GM12878 (cell line): ENCODE measurements around the gene OXCT1. TPM values are rescaled to one million over a fixed set of nuclear protein-coding genes. Genes with fewer than 3 reads are reported as not detected.

Source experiments
- ATAC-seq: fragments of 200-7000 bp; cut with Tn5 transposase; 3 replicates; pipeline ENCODE4 v1.9.1; 2020; ENCODE audit warnings: mild to moderate bottlenecking, moderate library complexity
- BruUV-seq: library from RNA; stranded (reverse); fragments of 400-500 nt; replicated peaks from 2 replicates; lab custom pipeline; 2021; lab: Mats Ljungman, UMichigan
- CTCF ChIA-PET: fragments of 300-600 bp; sonication (Branson Sonifier 250); formaldehyde crosslinking; extraction: SDS; loops from one replicate; lab custom pipeline; 2021; ENCODE audit warnings: inconsistent platforms; lab: Yijun Ruan, JAX
- POLR2A ChIA-PET: fragments of 350-600 bp; formaldehyde crosslinking; extraction: SDS; loops from one replicate; lab custom pipeline; 2021; ENCODE audit warnings: inconsistent platforms; lab: Charles Lee
- RAD21 ChIA-PET: fragments of 300-600 bp; sonication (Branson Sonifier 250); formaldehyde crosslinking; loops from one replicate; lab custom pipeline; 2023; ENCODE audit warnings: antibody characterized with exemption; ENCODE audit not compliant: unreplicated experiment; lab: Charles Lee
- SMC1A ChIA-PET: fragments of 300-600 bp; sonication (Branson Sonifier 250); formaldehyde crosslinking; loops from one replicate; lab custom pipeline; 2023; ENCODE audit not compliant: unreplicated experiment, uncharacterized antibody; lab: Charles Lee
- DNase-seq: peaks from one replicate; pipeline ENCODE4 v3.0.0-alpha.2; 2011; ENCODE audit warnings: low read depth, low spot score
- FAIRE-seq: peaks from 3 replicates; lab custom pipeline; 2011; peaks lifted over from hg19 to GRCh38; lab: Jason Lieb, UNC
- H2AFZ ChIP-seq: 2 replicates; pipeline ENCODE4 v1.6.0; 2011; ENCODE audit warnings: low read depth, low read length, control low read depth; ENCODE audit not compliant: control insufficient read depth
- H3K27ac ChIP-seq: 2 replicates; pipeline ENCODE4 v1.5.1; 2011; ENCODE audit warnings: control low read depth; ENCODE audit not compliant: control insufficient read depth, insufficient read depth
- H3K27me3 ChIP-seq, 2 experiments: replicated peaks in 1 of 2; 2 replicates each; pipeline versions ENCODE4 v1.6.0 to v1.6.1; 2011; ENCODE audit warnings: low read length in 1 of 2; ENCODE audit not compliant: control insufficient read depth in 2 of 2, insufficient read depth in 2 of 2
- H3K36me3 ChIP-seq, 2 experiments: 2 replicates each; pipeline ENCODE4 v1.5.1; 2011; ENCODE audit warnings: low read length in 1 of 2; ENCODE audit not compliant: control insufficient read depth in 2 of 2, insufficient read depth in 2 of 2
- H3K4me1 ChIP-seq: 2 replicates; pipeline ENCODE4 v1.6.1; 2011; ENCODE audit warnings: mild to moderate bottlenecking, low read length, moderate library complexity, mixed read lengths; ENCODE audit not compliant: control insufficient read depth, insufficient read depth
- H3K4me2 ChIP-seq: 2 replicates; pipeline ENCODE4 v1.6.0; 2011; ENCODE audit warnings: control low read depth; ENCODE audit not compliant: control insufficient read depth, insufficient read depth
- H3K4me3 ChIP-seq: fragments of 200-600 bp; sonication (generic); 2 replicates; pipeline ENCODE4 v1.5.1; 2016
- H3K79me2 ChIP-seq: 2 replicates; pipeline ENCODE4 v1.6.0; 2011; ENCODE audit warnings: low read length; ENCODE audit not compliant: control insufficient read depth, insufficient read depth
- H3K9ac ChIP-seq: 2 replicates; pipeline ENCODE4 v1.8.0; 2011; ENCODE audit warnings: low read length, control low read depth, mixed read lengths; ENCODE audit not compliant: control insufficient read depth, insufficient read depth
- H3K9me3 ChIP-seq: replicated peaks from 3 replicates; pipeline ENCODE4 v1.5.1; 2011; ENCODE audit warnings: mild to moderate bottlenecking, low read length; ENCODE audit not compliant: control insufficient read depth, insufficient read depth
- H4K20me1 ChIP-seq: 2 replicates; pipeline ENCODE4 v1.6.0; 2011; ENCODE audit not compliant: control insufficient read depth, insufficient read depth
- BHLHE40 ChIP-seq, 2 experiments: fragments of 450-650 bp in 1 of 2; IDR thresholded peaks; 2 replicates each; pipeline ENCODE4 v1.6.1; 2011 to 2017; ENCODE audit warnings: low read depth in 2 of 2, borderline replicate concordance in 1 of 2, improper control_type of control experiment in 1 of 2, low read length in 1 of 2, mild to moderate bottlenecking in 1 of 2
- BRCA1 ChIP-seq: IDR thresholded peaks from 2 replicates; pipeline ENCODE4 v1.6.1; 2011; ENCODE audit warnings: low read depth, low read length, improper control_type of control experiment
- CHD2 ChIP-seq: IDR thresholded peaks from 2 replicates; pipeline ENCODE4 v1.6.1; 2011; ENCODE audit warnings: low read depth, low read length, improper control_type of control experiment, borderline replicate concordance
- MTA2 ChIP-seq: fragments of 450-650 bp; IDR thresholded peaks from 2 replicates; pipeline ENCODE4 v1.6.1; 2016; ENCODE audit warnings: low read depth, mild to moderate bottlenecking, moderate library complexity
- PML ChIP-seq: IDR thresholded peaks from 2 replicates; pipeline ENCODE4 v1.6.1; 2012; ENCODE audit warnings: low read length, inconsistent platforms
- PRDM15 ChIP-seq: fragments of 450-650 bp; formaldehyde crosslinking; IDR thresholded peaks from 2 replicates; pipeline ENCODE4 v1.4.0; 2020; ENCODE audit warnings: mild to moderate bottlenecking, moderate library complexity
- RAD51 ChIP-seq: fragments of 450-650 bp; IDR thresholded peaks from 2 replicates; pipeline ENCODE4 v1.6.1; 2016; ENCODE audit warnings: moderate library complexity, mild to moderate bottlenecking, inconsistent platforms
- RUNX3 ChIP-seq: IDR thresholded peaks from 2 replicates; pipeline ENCODE4 v1.6.1; 2012; ENCODE audit warnings: low read length, inconsistent platforms
- SP1 ChIP-seq: IDR thresholded peaks from one replicate; pipeline ENCODE4 v1.6.1; 2011; ENCODE audit warnings: low read depth, low read length
- TBL1XR1 ChIP-seq: IDR thresholded peaks from 2 replicates; pipeline ENCODE4 v1.6.1; 2012; ENCODE audit warnings: low read depth, low read length, improper control_type of control experiment
- TCF3 ChIP-seq: IDR thresholded peaks from 2 replicates; pipeline ENCODE4 v1.6.1; 2012; ENCODE audit warnings: low read depth, mild to moderate bottlenecking, low read length, borderline replicate concordance; ENCODE audit not compliant: insufficient read depth
- YY1 ChIP-seq: IDR thresholded peaks from 2 replicates; pipeline ENCODE4 v1.6.1; 2011; ENCODE audit warnings: low read depth, mild to moderate bottlenecking, low read length
- WGBS: methylation state at CpG from one replicate; pipeline ENCODE4 v1.1.6; 2016; ENCODE audit warnings: low lambda C conversion rate; ENCODE audit not compliant: insufficient replicate concordance, insufficient coverage; ENCODE audit errors: missing lambda C conversion rate; 5-methylcytosine and 5-hydroxymethylcytosine counted together
- in situ Hi-C: fragments of 300-500 bp; cut with MboI; formaldehyde crosslinking; loops from 9 replicates; pipeline ENCODE4 v1.14.3; 2018; ENCODE audit warnings: mixed read lengths
- intact Hi-C: fragments of 100-400 bp; cut with micrococcal nuclease; formaldehyde crosslinking; loops from one replicate; pipeline ENCODE4 v1.14.2; 2022; ENCODE audit not compliant: unreplicated experiment
- polyA plus RNA-seq, 11 experiments: library from polyadenylated mRNA; depleted of rRNA in 4 of 11; unstranded in 6 of 11; stranded (reverse) in 5 of 11; fragments of >200 nt; fragmentation: Nextera tagmentation in 4 of 11; fragmentation: Illumina TruSeq in 1 of 11; extraction: Ambion mirVana in 4 of 11; extraction: Trizol in 1 of 11; gene quantifications; 1 replicate in 1 of 11; 2 replicates in 10 of 11; pipeline versions ENCODE4 v1.2.1 to v1.2.3, GENCODE V29; 2011 to 2016; ENCODE audit warnings: inconsistent platforms in 2 of 11, missing spikeins in 2 of 11, low read depth in 1 of 11
- total RNA-seq, 4 experiments: library from RNA; depleted of rRNA in 3 of 4; stranded (reverse); fragments of >200 nt in 3 of 4; fragmentation: Illumina TruSeq in 1 of 4; extraction: Trizol in 1 of 4; gene quantifications; 2 replicates each; pipeline versions ENCODE4 v1.2.1 to v1.2.3, GENCODE V29; 2013 to 2021

Gene OXCT1
- total and polyA plus RNA-seq, 10 of the 15 experiments (the other 5 are each of a cell fraction or from before 2014, with no cell fraction given), result 46.9 to 103 (median 70.5) TPM

- TF ChIP-seq PRDM15 (CRISPR knock-in tag) (no peak), PML (no peak), RUNX3 (no peak), TBL1XR1 (no peak), TCF3 (no peak), RAD51 (no peak), MTA2 (no peak)
These were observed 32.4 kb downstream of the OXCT1 start (continued) for GRCh38 chr5:41837793-41838192.

GRCh38 chr5:41835645-41836044 is 34.6 kb downstream of the OXCT1 start:
- POLR2A ChIA-PET, result no interaction called here
- SMC1A ChIA-PET, result interaction anchor here (0.9 to 1.2 kb wide), 3 partner anchors 9 to 113 kb away, joined by 3 to 4 read pairs (median 3); no protein-coding TSS in a partner anchor

More at GRCh38 chr5:41835645-41836044, 34.6 kb downstream of the OXCT1 start:
- no peak for ATAC-seq
- no peak overlapping the region for H3K27ac ChIP-seq
- intact Hi-C loops, result no loop called here
- in situ Hi-C loops, result loop anchor here (25.0 kb wide), 1 partner anchor 548 kb away; no protein-coding TSS in a partner anchor
- H3K4me2 ChIP-seq, result no peak overlapping the region
- H3K4me1 ChIP-seq, result no peaks in the 10 kb centered on the region
- H3K27me3 ChIP-seq, result no peaks in the 10 kb centered on the region
- no peak for TF ChIP-seq CHD2
- TF ChIP-seq SP1, result no peak
- TF ChIP-seq YY1, result no peak
- peak; percentile 61 to 75; a peak in 3 of 4 replicates for TF ChIP-seq BHLHE40 (IDR thresholded peaks at IDR 0.05; ENCODE audit: borderline replicate concordance in 1 of 2, low read depth in 2 of 2, low read length in 1 of 2)
- no peak for TF ChIP-seq BRCA1
- BruUV-seq, result no TSS peak
- no peak for FAIRE-seq
- no peaks in the 10 kb centered on the region for H3K9me3 ChIP-seq
- RAD21 ChIA-PET, result no interaction called here
- no peak overlapping the region for H3K9ac ChIP-seq
- no peak for DNase-seq
- 31% methylated on average over 3 of the region's 3 CpGs for WGBS
- H3K4me3 ChIP-seq, result no peak overlapping the region
- CTCF ChIA-PET, result interaction anchor here (1.1 to 3.0 kb wide), 4 partner anchors 8 to 566 kb away, joined by 3 to 15 read pairs (median 6); no protein-coding TSS in a partner anchor
- H3K36me3 ChIP-seq, result peaks cover 7 to 9% of the 10 kb centered on the region in 2 experiments
- no peak overlapping the region for H2AFZ ChIP-seq
- no peaks in the 10 kb centered on the region for H3K79me2 ChIP-seq
- no peaks in the 10 kb centered on the region for H4K20me1 ChIP-seq
